Measurements from ENCODE around the gene CARM1. TPM values are rescaled to one million over a fixed set of nuclear protein-coding genes. Genes with fewer than 3 reads are reported as not detected.

CARM1 gene
- polyA plus RNA-seq, 2 of the 4 experiments (the other 2 are of a cell fraction), result 15.2 to 32.2 TPM

- no peak for FAIRE-seq
These were observed 42.2 kb upstream of the CARM1 start for GRCh38 chr19:10828981-10829821.

GRCh38 chr19:10829967-10830366 lies 41.4 kb upstream of the CARM1 start:
- Histone ChIP-seq H3K9me3 (no peaks in the 10 kb centered on the region), H3K4me1 (no peaks in the 10 kb centered on the region; the same call in 2 of the 3 replicates), H3K27ac (no peak overlapping the region), H3K4me3 (no peak overlapping the region), H3K4me2 (no peak overlapping the region)
- FAIRE-seq, result no peak
- no peak for DNase-seq (ENCODE audit: low read depth in 1 of 2, low spot score in 1 of 2)
- ATAC-seq, result peak in 1 of 2 experiments; percentile 7; a peak in 2 of 6 replicates
- POLR2A ChIA-PET, result interaction anchor here (0.6 kb wide), 1 partner anchor 112 kb away, joined by 3 read pairs; the partner anchor contains the start of gene DNM2
- CTCF ChIA-PET, result interaction anchor here (0.6 to 4.7 kb wide), 5 partner anchors 16 to 417 kb away, joined by 3 to 21 read pairs (median 4); partner anchors contain the start of gene DNM2
- 95% methylated on average over 5 of the region's 16 CpGs for WGBS (ENCODE audit: missing lambda C conversion rate)
- TF ChIP-seq CBX8 (IDR thresholded peaks at IDR 0.05) (no peak), HDAC2 (IDR thresholded peaks at IDR 0.05) (no peak), KDM1A (IDR thresholded peaks at IDR 0.05; ENCODE audit: low read depth) (no peak), NPAS2 (CRISPR knock-in tag; IDR thresholded peaks at IDR 0.05; ENCODE audit: borderline replicate concordance) (no peak), ZNF302 (CRISPR knock-in tag; IDR thresholded peaks at IDR 0.05) (no peak), ZSCAN20 (CRISPR knock-in tag; IDR thresholded peaks at IDR 0.05) (no peak), BCL3 (IDR thresholded peaks at IDR 0.05) (no peak), POLR2A (IDR thresholded peaks at IDR 0.05; ENCODE audit: low read length) (no peak), EHF (CRISPR knock-in tag; IDR thresholded peaks at IDR 0.05) (no peak), ZC3H11A (IDR thresholded peaks at IDR 0.05) (no peak), SREBF2 (IDR thresholded peaks at IDR 0.05) (no peak)
- TF ChIP-seq, protein P1, sequence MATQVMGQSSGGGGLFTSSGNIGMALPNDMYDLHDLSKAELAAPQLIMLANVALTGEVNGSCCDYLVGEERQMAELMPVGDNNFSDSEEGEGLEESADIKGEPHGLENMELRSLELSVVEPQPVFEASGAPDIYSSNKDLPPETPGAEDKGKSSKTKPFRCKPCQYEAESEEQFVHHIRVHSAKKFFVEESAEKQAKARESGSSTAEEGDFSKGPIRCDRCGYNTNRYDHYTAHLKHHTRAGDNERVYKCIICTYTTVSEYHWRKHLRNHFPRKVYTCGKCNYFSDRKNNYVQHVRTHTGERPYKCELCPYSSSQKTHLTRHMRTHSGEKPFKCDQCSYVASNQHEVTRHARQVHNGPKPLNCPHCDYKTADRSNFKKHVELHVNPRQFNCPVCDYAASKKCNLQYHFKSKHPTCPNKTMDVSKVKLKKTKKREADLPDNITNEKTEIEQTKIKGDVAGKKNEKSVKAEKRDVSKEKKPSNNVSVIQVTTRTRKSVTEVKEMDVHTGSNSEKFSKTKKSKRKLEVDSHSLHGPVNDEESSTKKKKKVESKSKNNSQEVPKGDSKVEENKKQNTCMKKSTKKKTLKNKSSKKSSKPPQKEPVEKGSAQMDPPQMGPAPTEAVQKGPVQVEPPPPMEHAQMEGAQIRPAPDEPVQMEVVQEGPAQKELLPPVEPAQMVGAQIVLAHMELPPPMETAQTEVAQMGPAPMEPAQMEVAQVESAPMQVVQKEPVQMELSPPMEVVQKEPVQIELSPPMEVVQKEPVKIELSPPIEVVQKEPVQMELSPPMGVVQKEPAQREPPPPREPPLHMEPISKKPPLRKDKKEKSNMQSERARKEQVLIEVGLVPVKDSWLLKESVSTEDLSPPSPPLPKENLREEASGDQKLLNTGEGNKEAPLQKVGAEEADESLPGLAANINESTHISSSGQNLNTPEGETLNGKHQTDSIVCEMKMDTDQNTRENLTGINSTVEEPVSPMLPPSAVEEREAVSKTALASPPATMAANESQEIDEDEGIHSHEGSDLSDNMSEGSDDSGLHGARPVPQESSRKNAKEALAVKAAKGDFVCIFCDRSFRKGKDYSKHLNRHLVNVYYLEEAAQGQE (IDR thresholded peaks at IDR 0.05), result no peak

More at GRCh38 chr19:10828981-10829821, 42.2 kb upstream of the CARM1 start:
- no peaks in the 10 kb centered on the region for H3K4me1 ChIP-seq
- POLR2A ChIA-PET, result interaction anchor here (0.6 kb wide), 1 partner anchor 112 kb away, joined by 3 read pairs; the partner anchor contains the start of gene DNM2
- no peak for TF ChIP-seq RARB (CRISPR knock-in tag; IDR thresholded peaks at IDR 0.05)
- no peak for TF ChIP-seq GATA3 (IDR thresholded peaks at IDR 0.05; ENCODE audit: borderline replicate concordance)
- TF ChIP-seq HES2 (IDR thresholded peaks at IDR 0.05), result no peak
- TF ChIP-seq, protein P2, sequence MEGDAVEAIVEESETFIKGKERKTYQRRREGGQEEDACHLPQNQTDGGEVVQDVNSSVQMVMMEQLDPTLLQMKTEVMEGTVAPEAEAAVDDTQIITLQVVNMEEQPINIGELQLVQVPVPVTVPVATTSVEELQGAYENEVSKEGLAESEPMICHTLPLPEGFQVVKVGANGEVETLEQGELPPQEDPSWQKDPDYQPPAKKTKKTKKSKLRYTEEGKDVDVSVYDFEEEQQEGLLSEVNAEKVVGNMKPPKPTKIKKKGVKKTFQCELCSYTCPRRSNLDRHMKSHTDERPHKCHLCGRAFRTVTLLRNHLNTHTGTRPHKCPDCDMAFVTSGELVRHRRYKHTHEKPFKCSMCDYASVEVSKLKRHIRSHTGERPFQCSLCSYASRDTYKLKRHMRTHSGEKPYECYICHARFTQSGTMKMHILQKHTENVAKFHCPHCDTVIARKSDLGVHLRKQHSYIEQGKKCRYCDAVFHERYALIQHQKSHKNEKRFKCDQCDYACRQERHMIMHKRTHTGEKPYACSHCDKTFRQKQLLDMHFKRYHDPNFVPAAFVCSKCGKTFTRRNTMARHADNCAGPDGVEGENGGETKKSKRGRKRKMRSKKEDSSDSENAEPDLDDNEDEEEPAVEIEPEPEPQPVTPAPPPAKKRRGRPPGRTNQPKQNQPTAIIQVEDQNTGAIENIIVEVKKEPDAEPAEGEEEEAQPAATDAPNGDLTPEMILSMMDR (IDR thresholded peaks at IDR 0.05), result peak; percentile 15; the same call in 1 of the 3 replicates
- TF ChIP-seq RAD21 (conservative IDR thresholded peaks at IDR 0.05 in 1 of 2, IDR thresholded peaks at IDR 0.05 in 1 of 2), result peak in 1 of 2 experiments; percentile 34; a peak in 2 of 5 replicates
- TF ChIP-seq SMC3 (IDR thresholded peaks at IDR 0.05), result no peak
- TF ChIP-seq KDM5A (IDR thresholded peaks at IDR 0.05), result no peak
- H3K4me2 ChIP-seq, result no peak overlapping the region
- DNase-seq (ENCODE audit: low read depth in 1 of 2, low spot score in 1 of 2), result no peak
- H3K27ac ChIP-seq, result no peak overlapping the region
- H3K9me3 ChIP-seq, result no peaks in the 10 kb centered on the region
- 90% methylated on average over 23 of the region's 26 CpGs for WGBS (ENCODE audit: missing lambda C conversion rate)
- CTCF ChIA-PET, result interaction anchor here (1.2 to 4.7 kb wide), 6 partner anchors 9 to 111 kb away, joined by 3 to 21 read pairs (median 5); partner anchors contain the start of gene DNM2
- ATAC-seq, result peak; percentile 67 to 76
- no peak overlapping the region for H3K4me3 ChIP-seq

All from A549 (cell line).